HepG2 (cell line): ENCODE data around the gene GGNBP2. TPM values are rescaled to one million over a fixed set of nuclear protein-coding genes. Genes with fewer than 3 reads are reported as not detected.

Experiments
- FOXO4 ChIP-seq: sonication (generic); formaldehyde crosslinking; conservative IDR thresholded peaks from 2 replicates; pipeline ENCODE4 v1.8.1; 2023; ENCODE audit warnings: missing genetic modification reagents
- GATAD1 ChIP-seq: IDR thresholded peaks from 2 replicates; pipeline ENCODE4 v1.6.1; 2016; ENCODE audit warnings: missing genetic modification reagents, missing compliant biosample characterization
- HES4 ChIP-seq: sonication (generic); formaldehyde crosslinking; IDR thresholded peaks from 2 replicates; pipeline ENCODE4 v1.9.0; 2021; ENCODE audit warnings: mild to moderate bottlenecking, missing genetic modification reagents, borderline replicate concordance
- HHEX ChIP-seq: IDR thresholded peaks from 2 replicates; pipeline ENCODE4 v1.6.1; 2016; ENCODE audit warnings: control low read depth
- MEIS2 ChIP-seq: sonication (generic); formaldehyde crosslinking; IDR thresholded peaks from 2 replicates; pipeline ENCODE4 v1.9.0; 2021; ENCODE audit warnings: mild to moderate bottlenecking, missing genetic modification reagents
- MTA3 ChIP-seq: sonication (generic); formaldehyde crosslinking; IDR thresholded peaks from 2 replicates; pipeline ENCODE4 v1.4.0; 2020; ENCODE audit warnings: missing genetic modification reagents
- NFKBIZ ChIP-seq: IDR thresholded peaks from 2 replicates; pipeline ENCODE4 v1.6.1; 2018; ENCODE audit warnings: missing genetic modification reagents, missing compliant biosample characterization
- NR2F2 ChIP-seq: IDR thresholded peaks from 2 replicates; pipeline ENCODE4 v1.6.1; 2012; ENCODE audit warnings: low read depth, inconsistent platforms, borderline replicate concordance
- SIN3B ChIP-seq: fragments of 150-350 bp; IDR thresholded peaks from 2 replicates; pipeline ENCODE4 v1.6.1; 2014; ENCODE audit warnings: low read length
- SYNCRIP ChIP-seq: fragments of 200-400 bp; formaldehyde crosslinking; IDR thresholded peaks from 2 replicates; pipeline ENCODE4 v1.6.1; 2018; ENCODE audit warnings: mild to moderate bottlenecking, low read depth, low read length; ENCODE audit not compliant: insufficient read depth
- TCF7L2 ChIP-seq: IDR thresholded peaks from 2 replicates; pipeline ENCODE4 v1.6.1; 2011; ENCODE audit warnings: mild to moderate bottlenecking, low read depth, low read length, moderate library complexity
- TIGD3 ChIP-seq: sonication (generic); formaldehyde crosslinking; IDR thresholded peaks from 2 replicates; pipeline ENCODE4 v1.5.1; 2020; ENCODE audit warnings: mild to moderate bottlenecking, missing genetic modification reagents, borderline replicate concordance
- ZBTB44 ChIP-seq: sonication (generic); formaldehyde crosslinking; IDR thresholded peaks from 2 replicates; pipeline ENCODE4 v1.4.0; 2020; ENCODE audit warnings: missing genetic modification reagents
- ZC3H13 ChIP-seq: sonication (generic); formaldehyde crosslinking; IDR thresholded peaks from 2 replicates; pipeline ENCODE4 v1.8.1; 2023; ENCODE audit warnings: mild to moderate bottlenecking, missing genetic modification reagents, moderate library complexity
- ZC3H4 ChIP-seq: sonication (generic); formaldehyde crosslinking; IDR thresholded peaks from 2 replicates; pipeline ENCODE4 v1.4.0; 2020; ENCODE audit warnings: missing genetic modification reagents, borderline replicate concordance
- ZNF24 ChIP-seq: fragments of 450-650 bp; IDR thresholded peaks from 2 replicates; pipeline ENCODE4 v1.6.1; 2017; ENCODE audit warnings: antibody characterized with exemption, mild to moderate bottlenecking
- ZNF292 ChIP-seq: sonication (generic); formaldehyde crosslinking; IDR thresholded peaks from 2 replicates; pipeline ENCODE4 v1.8.1; 2022; ENCODE audit warnings: mild to moderate bottlenecking, low read depth, missing genetic modification reagents, borderline replicate concordance
- ZNF30 ChIP-seq: sonication (generic); formaldehyde crosslinking; IDR thresholded peaks from 2 replicates; pipeline ENCODE4 v1.5.0; 2020; ENCODE audit warnings: mild to moderate bottlenecking, missing genetic modification reagents
- ZNF460 ChIP-seq: sonication (generic); formaldehyde crosslinking; IDR thresholded peaks from 2 replicates; pipeline ENCODE4 v1.5.1; 2020; ENCODE audit warnings: missing genetic modification reagents, mild to moderate bottlenecking, borderline replicate concordance
- ZNF580 ChIP-seq: IDR thresholded peaks from 2 replicates; pipeline ENCODE4 v1.6.1; 2016; ENCODE audit warnings: low read depth, borderline replicate concordance
- ZNF615 ChIP-seq: sonication (generic); formaldehyde crosslinking; IDR thresholded peaks from 2 replicates; pipeline ENCODE4 v1.5.0; 2020; ENCODE audit warnings: mild to moderate bottlenecking, missing genetic modification reagents, borderline replicate concordance
- polyA plus RNA-seq, 8 experiments: library from polyadenylated mRNA; depleted of rRNA in 3 of 8; stranded (reverse) in 7 of 8; unstranded in 1 of 8; fragments of >200 nt; fragmentation: Illumina TruSeq in 4 of 8; extraction: Trizol in 4 of 8; gene quantifications; 2 replicates each; pipeline versions ENCODE4 v1.2.1 to v1.2.3, GENCODE V29; 2011 to 2016; ENCODE audit warnings: low read depth in 4 of 8, missing spikeins in 1 of 8, mixed read lengths in 1 of 8; ENCODE audit not compliant: insufficient read depth in 1 of 8
- total RNA-seq, 5 experiments: library from RNA; depleted of rRNA; stranded (reverse); fragments of >200 nt; fragmentation: Illumina TruSeq; extraction: Trizol; gene quantifications; 2 replicates each; pipeline ENCODE4 v1.2.3, GENCODE V29; 2016; ENCODE audit warnings: low read depth in 1 of 5
- TF ChIP-seq, protein P1 (sequence below): sonication (generic); formaldehyde crosslinking; IDR thresholded peaks from 2 replicates; pipeline ENCODE4 v1.5.1; 2020; ENCODE audit warnings: missing genetic modification reagents, mild to moderate bottlenecking, borderline replicate concordance
- TF ChIP-seq, protein P2 (sequence below): sonication (generic); formaldehyde crosslinking; IDR thresholded peaks from 2 replicates; pipeline ENCODE4 v1.5.1; 2020; ENCODE audit warnings: mild to moderate bottlenecking, moderate library complexity, missing genetic modification reagents

GGNBP2 gene
- total and polyA plus RNA-seq, 2 of the 13 experiments (the other 11 are each of a cell fraction or from before 2014, with no cell fraction given), result 53.3 to 84.2 TPM

- TF ChIP-seq FOXO4 (CRISPR knock-in tag) (no peak), SIN3B (no peak), ZNF30 (CRISPR knock-in tag) (no peak), MEIS2 (CRISPR knock-in tag) (no peak), ZNF292 (CRISPR knock-in tag) (no peak), NR2F2 (no peak), TCF7L2 (no peak), NFKBIZ (CRISPR knock-in tag) (no peak), ZC3H13 (CRISPR knock-in tag) (no peak), ZNF615 (no peak), HES4 (CRISPR knock-in tag) (0 out of 2 replicates have a peak, but pooled peaks have one; percentile 55), GATAD1 (peak; percentile 32; the same call in 1 of the 2 replicates), TIGD3 (CRISPR knock-in tag) (no peak), ZNF24 (no peak), SYNCRIP (no peak), ZNF580 (CRISPR knock-in tag) (no peak), MTA3 (CRISPR knock-in tag) (no peak), ZC3H4 (CRISPR knock-in tag) (no peak), ZNF460 (CRISPR knock-in tag) (no peak), HHEX (CRISPR knock-in tag) (no peak), ZBTB44 (CRISPR knock-in tag) (no peak)
- TF ChIP-seq, protein P1, sequence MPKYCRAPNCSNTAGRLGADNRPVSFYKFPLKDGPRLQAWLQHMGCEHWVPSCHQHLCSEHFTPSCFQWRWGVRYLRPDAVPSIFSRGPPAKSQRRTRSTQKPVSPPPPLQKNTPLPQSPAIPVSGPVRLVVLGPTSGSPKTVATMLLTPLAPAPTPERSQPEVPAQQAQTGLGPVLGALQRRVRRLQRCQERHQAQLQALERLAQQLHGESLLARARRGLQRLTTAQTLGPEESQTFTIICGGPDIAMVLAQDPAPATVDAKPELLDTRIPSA (CRISPR knock-in tag), result no peak
- TF ChIP-seq, protein P2, sequence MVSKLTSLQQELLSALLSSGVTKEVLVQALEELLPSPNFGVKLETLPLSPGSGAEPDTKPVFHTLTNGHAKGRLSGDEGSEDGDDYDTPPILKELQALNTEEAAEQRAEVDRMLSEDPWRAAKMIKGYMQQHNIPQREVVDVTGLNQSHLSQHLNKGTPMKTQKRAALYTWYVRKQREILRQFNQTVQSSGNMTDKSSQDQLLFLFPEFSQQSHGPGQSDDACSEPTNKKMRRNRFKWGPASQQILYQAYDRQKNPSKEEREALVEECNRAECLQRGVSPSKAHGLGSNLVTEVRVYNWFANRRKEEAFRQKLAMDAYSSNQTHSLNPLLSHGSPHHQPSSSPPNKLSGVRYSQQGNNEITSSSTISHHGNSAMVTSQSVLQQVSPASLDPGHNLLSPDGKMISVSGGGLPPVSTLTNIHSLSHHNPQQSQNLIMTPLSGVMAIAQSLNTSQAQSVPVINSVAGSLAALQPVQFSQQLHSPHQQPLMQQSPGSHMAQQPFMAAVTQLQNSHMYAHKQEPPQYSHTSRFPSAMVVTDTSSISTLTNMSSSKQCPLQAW (CRISPR knock-in tag), result no peak
Observed at GRCh38 chr17:36591434-36592315, 47.0 kb downstream of the GGNBP2 start, which contains the start of gene DHRS11 (continued).
